Epidermal melanocyte (primary cell): Measurements from ENCODE around the gene S100A6.

Experiments used
- DNase-seq: peaks from one replicate; pipeline ENCODE4 v3.0.0; 2011; ENCODE audit warnings: low spot score; ENCODE audit not compliant: insufficient read length

S100A6 gene

DNA sequence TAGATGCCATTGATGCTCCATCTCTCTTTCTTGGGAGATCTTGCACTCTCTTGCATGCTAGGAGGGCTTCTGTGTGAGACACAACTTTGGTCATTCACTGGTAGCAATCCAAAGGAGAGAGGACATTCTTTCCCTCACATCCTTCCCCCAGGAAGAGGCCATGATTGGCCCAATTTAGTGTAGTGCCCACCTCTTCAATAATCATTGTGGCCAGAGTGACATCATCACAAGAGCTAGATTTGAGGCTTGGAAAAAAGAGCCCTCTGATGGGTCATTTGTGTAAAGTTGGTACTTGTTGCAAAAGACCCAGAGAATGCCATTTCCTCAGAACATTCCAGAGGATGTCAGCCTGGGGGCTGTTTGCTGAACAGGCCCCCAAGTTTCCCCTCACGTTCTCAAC is 30.2 kb downstream of the S100A6 start:
- DNase-seq, result no peak

- DNase-seq, result no peak
Measured at GRCh38 chr1:153503766-153504165, 32.0 kb downstream of the S100A6 start.

GRCh38 chr1:153498746-153499145 is 37.0 kb downstream of the S100A6 start:
- no peak for DNase-seq

DNA sequence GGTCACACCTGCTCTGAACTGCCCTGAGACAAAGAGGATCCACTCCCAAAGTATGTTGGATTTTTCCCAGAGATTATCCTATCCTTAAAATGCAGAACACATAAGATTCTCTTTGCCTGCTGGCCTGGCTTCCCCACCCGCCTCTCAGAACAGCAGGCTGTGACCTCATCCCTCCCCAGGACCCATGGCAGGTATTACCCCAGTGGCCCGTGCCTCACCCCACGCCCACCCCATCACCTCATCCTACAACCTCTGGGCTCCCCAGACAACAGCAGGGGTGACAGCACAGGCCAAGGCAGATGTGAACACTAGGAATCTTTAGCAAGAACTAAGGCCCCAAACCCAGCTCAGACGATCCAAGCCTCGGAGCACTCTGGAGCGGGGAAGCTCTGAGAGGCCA is 40.3 kb downstream of the S100A6 start:
- no peak for DNase-seq

GRCh38 chr1:153494976-153495535 is 40.7 kb downstream of the S100A6 start:
- DNase-seq, result peak; percentile 52

GRCh38 chr1:153493343-153493960 is 42.3 kb downstream of the S100A6 start:
- no peak for DNase-seq

DNA sequence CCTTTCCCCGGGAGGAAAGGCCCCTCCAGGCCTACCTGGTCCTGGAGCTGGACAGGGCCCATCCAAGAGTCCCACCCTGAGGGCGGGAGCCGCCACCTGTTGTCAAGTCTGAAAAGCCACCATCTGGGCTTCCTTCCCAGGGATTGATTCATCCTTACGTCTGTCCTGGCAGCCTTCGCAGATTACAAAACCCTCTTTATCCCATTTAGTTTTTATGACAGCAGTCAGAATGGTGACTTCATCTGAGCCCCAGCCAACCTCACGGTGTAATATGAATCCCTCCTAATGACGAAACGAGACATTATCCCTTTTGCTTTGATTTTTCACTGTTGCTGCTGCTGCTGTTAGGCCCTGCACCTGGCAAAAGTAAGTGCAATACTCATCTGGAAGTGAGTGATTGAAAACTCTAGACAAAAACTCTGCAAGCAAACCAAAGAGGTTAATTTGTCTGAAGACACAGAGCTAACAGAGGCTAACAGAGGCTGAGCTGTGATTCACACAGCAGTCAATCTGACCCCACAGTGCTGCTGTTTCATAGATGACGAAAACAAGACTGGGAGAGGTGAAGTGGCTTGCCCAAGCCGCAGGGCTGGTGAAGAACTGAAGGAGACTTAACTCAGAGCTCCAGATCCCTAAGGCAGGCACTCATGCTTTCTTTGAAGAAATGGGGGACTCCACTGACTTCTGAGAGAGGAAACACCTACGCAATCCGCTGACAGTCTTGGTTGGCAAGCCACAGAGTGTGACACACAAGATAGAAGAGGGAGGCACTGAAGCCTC is 45.3 kb downstream of the S100A6 start:
- no peak for DNase-seq

- no peak for DNase-seq
Measured at GRCh38 chr1:153488731-153489130, 47.1 kb downstream of the S100A6 start.

GRCh38 chr1:153487707-153488106 is 48.1 kb downstream of the S100A6 start:
- no peak for DNase-seq

GRCh38 chr1:153485863-153486262 is 49.9 kb downstream of the S100A6 start:
- DNase-seq, result no peak
